Stimulated activated naive CD4-positive, alpha-beta T cell (primary cell): Measurements from ENCODE around the gene IGLL5.
"Not testable (repeated sequence)": the region's sequence is repeated elsewhere in the genome, so short reads cannot be mapped to it uniquely, and the experiment has no call there.

Experiments
- DNase-seq, 6 experiments: peaks; one replicate each; lab custom pipeline; 2025; lab: John Stamatoyannopoulos, UW

Gene IGLL5

DNA sequence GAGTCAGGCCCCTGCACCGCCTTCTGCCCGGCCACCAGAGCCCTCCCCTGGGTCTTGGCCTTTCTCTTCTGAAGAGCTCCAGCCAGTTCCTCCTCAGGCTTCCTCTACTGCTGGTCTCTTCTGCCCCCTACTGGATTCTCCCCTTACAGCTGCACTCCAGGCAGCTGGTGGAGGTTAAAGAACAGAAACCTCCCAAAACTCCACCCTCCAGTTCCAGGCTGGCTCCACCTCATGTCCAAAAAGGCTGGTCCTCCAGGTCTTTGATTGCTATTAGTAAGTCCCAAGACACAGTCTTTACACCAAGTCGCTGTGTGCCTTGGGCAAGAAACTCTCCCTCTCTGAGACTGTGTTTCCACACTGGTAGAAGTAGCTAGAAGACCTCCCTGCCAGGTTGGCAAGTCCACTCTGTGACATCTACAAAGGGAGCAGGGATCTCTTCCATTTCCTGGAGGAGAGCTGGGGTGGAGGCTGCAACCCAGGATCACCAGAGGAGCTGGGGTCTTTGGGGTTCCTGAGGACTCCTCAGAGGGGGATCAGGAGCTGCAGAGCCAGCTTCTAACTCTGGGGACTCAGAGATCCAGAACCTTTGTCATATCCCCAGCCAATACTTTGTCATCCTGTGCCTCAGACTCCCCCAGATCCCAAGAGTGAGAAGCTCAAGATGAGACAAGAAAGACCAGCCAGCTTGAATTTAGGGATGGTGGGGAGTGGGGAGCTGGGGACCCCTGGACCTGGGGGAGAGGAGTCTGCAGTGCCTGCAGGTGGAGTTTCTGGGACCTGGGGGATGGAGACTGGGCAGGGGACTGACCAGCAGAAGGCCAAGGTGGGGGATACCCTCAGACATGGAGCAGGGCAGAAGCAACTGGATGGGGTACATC lies 3.4 kb upstream of the IGLL5 start:
- DNase-seq = peak; percentile 11 to 77 (median 54)

DNA sequence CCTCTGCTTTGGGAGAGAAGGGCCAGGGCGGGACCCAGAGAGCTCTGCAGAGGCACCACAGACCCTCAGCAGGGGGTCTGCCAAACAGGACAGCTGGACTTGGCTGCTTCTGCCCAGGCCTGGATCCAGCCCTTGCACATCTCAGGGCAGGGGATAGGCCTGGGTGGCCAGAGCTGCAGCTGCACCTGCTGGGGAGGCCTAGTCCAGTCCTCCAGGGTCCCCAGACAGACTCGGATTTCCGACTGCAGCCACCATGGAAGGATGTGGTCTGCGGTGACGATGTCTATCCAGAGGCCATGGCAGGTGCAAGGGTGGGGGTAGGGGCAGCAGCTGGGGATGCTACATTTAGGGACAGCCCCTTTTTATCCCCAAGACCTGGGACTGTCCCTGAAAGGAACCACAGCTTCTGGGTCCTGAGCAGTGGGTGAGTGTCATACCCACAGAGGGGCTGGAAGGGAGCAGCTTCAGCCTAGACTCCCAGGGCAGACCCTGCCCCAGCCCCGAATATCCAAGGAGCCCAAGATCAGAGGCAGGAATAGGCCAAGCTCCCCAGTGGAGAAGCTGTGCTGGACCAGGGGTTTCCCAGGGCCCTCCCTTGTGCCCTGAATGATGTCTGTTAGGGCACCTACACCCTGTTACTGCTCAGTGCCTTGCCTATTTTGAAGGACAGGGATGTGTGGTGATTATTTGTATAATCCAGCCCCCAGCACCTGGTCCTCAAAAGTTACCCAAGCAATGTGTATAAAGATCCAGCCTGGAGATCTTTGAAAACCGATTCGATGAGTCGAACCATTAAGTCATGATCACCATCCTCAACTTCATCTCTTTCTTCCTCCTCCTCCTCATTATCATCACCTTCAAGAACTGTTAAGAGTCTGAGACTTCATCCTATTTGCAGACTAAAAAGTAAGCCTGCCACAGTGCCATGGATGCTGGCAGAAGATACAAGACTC lies 2.5 kb upstream of the IGLL5 start:
- no peak for DNase-seq

DNA sequence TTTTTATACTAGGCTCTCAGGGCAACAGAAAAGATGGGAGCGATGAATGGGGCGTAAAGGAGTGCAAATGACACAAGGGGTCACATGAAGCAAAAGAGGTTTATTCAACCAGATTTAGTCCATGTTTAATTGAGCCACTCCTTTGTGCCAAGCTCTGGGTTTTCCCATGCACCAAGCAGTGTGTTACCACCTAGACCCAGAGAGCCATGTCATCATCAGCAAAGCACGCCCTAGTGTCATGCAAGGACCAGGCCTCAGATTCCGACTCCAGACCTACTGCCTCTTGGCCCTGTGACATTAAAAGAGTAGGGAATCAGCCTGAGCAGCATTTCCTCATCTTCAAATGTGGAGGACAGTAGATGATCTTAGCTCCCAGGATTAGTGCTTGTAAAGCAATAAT lies 1.1 kb upstream of the IGLL5 start:
- no peak for DNase-seq

DNA sequence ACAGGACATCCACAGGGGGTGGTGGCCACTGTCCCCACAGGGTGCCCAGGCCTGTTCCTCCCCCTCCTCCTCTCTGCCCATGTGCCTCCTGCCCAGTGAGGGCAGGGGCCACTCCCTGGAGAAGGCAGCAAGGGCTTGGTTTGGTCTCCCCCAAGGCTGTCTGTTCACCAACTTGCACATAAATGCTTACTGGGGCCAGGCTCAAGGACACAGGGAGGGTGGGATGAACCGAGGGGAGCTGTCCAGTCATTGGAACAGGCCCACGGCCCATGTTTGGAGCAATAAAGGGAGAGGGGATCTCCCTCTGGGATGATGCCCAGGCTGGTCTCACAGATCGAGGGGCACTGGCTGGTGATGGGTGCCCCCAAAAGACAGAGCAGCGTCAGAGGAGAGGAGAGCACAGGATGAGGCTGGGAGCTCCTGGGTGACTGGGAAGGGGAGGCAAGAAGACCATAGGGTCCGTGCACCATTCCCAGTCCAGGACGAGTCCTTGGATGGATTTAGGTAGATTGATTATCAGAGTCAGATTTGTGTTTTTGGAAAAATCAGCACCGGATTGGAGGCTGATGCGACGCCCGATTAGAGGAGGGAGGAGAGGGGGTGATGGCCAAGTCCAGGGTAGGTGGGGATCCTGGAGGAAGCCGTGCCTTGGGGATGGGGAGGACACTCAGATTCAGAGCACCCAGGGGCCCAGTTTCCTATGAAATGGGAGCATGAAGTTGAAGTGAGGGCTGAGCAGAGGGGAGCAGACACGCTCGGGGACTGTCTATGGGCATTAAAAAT lies 1.1 kb downstream of the IGLL5 start:
- DNase-seq = no peak

DNA sequence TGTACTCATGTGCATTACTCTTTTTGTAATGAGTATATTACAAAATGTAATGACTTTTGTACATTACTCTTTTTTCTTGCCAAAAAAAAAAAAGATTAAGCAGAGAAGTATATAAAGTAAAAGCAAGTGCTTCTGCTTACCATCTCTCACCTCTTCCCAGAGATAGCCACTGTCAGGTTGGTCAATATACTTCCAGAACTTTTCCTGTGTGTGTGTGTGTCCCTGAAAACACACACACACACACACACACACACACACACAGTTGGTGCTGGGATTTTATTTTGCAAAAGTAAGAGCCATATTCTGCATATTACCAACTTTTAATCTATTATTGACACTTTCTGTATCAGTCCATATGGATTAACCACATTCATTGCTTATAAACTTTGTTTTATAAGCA lies 2.5 kb downstream of the IGLL5 start:
- DNase-seq = no peak

DNA sequence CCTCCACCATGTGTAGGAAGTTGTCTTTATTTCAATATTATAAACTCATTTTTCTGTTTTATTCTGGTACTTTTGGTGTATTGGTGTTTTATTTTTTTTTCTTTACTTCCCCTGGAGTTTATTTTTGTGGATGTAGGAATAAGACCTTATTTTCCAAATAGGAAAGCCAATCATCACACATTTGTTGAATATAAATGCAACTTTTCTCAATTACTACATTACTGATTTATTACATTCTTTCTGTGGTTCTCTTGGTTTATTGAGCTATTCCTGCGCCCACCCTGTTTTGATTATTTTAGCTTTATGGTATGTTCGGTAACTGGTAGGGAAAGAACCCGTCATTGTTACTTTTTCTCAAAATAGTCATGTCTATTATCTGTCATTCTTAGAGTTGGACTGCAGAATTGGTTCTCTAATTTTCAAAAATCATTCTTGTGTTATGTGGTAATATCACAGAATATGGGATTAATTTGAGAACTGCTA lies 3.6 kb downstream of the IGLL5 start:
- no peak for DNase-seq

DNA sequence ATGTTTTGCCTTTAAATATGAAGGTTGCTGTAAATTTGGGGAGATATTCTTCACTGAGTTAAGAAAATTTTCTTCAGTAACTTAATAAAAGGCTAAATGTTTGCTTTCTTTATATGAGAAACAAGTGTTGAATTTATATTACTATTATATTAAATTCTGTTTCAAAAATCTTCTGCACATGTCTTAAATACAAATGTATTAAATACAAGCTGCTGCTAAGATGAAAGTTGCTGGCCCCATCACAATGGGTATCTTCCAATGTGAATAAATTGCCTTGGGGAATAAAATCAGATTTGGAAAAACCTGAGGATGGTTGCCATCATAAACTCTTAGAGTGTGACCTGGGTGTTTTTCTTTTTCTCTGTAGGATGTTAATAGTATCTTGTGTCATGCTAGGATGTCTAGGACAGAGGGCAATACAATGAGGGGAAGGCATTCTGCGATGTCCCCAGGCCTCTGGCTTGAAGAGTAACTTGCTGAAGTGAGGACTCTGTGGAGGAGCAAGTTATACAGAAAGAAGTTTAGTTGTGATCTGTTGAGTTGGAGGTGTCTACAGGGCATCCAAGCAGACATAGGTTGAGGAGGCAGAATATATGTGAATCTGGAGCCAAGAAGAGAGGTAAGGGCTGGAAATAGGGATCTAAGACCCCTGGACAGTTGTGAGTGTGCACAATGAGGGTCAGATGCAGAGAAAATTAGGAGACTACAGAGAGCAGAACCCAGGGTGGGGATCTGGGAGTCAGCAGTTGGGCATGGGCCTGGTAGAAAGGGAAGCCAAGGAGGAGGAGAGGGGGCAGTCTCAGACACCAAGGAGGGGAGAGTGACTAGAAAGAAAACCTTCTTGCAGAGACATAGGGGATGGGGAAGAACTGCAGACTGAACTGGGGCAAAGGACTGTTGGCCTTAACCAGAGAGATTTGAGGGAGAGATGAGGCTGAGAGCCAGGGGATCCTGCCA lies 4.8 kb downstream of the IGLL5 start:
- no peak for DNase-seq

DNA sequence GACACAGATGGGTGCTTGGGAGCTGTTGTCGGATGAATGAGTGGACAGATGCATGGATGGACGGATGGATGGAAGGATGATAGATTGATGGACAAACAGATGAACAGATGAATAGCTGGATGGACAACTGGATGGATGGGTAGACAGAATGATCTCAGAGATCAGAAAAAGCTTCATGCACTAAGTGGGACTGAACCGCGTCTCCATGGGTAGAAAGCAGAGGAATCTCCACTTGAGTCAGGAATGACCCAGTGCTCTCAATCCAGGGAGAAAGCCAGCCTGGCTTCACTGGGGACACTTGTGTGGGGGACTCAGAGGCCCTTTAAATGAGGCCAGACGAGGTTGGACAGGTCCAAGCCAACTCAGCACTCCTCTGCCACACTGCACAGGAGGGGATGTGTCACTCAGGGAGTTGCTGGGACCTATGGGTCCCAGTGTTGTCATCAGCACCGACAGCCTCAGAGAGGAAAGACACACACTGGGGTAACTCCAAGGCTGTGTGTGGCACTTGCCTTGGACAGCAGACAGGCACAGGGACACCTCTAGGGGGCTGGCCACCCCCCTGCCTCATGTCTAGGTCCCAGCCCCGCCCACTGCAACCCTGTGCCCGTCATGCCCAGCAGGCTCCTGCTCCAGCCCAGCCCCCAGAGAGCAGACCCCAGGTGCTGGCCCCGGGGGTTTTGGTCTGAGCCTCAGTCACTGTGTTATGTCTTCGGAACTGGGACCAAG lies 5.6 kb downstream of the IGLL5 start:
- DNase-seq = no peak

DNA sequence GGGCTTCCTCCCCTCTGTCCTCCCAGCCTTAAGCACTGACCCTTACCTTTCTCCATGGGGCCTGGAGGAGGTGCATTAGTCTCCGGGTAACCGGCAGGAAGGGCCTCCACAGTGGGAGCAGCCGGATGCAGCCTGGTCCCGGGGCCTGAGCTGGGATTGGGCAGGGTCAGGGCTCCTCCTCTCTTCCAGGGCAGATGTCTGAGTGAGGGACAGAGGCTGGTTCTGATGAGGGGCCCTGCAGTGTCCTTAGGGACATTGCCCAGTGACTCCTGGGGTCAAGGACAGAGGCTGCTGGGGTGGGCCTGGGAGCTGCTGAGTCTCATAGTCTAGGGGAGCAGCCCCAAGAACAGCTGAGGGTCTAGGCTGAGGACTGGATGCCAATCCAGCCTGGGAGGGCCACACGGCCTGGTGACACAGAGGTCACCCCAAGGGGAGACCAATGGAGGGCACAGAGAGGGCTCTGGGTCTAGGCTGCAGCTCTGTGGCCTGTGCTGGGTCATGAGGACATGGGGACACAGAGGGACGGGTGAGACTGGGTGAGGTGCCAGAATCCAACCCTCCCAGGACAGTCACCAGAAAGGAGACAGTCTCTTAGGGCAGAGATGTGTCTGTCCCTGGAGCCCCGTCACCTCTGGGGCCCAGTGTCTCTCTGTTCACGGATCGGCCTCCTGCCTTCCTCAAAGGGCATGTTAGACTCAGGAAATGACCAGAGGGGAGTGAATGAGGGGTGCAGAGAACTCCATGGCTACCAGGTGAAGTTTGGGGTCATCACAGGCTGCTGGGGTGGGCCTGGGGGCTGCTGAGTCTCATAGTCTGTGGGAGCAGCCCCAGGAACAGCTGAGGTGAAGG lies 6.5 kb downstream of the IGLL5 start:
- DNase-seq = no peak

DNA sequence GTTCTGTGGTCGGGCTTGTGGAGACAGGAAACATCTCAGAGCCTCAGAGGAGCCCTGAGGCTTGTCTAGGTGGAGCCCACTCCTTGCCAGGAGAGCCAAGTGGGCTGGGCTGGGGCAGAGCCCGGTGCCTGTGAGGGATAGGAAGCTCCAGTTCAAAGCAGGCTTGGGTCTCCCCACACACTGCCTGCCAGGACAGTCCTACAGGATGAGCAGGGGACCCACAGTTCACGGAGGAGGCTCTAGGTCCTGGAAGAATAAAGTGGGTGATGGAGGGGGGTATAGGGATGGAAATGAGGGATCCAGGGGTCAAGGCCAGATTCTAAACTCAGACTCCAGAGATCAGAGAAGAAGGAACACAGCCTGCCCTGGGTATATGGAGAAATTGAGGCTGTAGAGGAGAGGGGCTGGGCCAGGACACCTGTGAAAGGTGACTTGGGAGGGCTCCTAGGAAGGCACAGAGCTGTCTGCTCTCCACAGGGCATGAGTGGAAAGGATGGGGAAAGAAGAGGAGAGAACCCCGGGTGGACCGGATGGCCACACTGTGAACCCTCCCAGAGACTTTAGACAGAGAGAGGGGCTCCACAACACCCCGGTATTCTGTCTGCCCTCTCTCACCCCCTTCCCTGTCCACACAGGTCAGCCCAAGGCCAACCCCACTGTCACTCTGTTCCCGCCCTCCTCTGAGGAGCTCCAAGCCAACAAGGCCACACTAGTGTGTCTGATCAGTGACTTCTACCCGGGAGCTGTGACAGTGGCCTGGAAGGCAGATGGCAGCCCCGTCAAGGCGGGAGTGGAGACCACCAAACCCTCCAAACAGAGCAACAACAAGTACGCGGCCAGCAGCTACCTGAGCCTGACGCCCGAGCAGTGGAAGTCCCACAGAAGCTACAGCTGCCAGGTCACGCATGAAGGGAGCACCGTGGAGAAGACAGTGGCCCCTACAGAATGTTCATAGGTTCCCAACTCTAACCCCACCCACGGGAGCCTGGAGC lies 7.4 kb downstream of the IGLL5 start:
- peak in 1 of 6 experiments; percentile 52 for DNase-seq

DNA sequence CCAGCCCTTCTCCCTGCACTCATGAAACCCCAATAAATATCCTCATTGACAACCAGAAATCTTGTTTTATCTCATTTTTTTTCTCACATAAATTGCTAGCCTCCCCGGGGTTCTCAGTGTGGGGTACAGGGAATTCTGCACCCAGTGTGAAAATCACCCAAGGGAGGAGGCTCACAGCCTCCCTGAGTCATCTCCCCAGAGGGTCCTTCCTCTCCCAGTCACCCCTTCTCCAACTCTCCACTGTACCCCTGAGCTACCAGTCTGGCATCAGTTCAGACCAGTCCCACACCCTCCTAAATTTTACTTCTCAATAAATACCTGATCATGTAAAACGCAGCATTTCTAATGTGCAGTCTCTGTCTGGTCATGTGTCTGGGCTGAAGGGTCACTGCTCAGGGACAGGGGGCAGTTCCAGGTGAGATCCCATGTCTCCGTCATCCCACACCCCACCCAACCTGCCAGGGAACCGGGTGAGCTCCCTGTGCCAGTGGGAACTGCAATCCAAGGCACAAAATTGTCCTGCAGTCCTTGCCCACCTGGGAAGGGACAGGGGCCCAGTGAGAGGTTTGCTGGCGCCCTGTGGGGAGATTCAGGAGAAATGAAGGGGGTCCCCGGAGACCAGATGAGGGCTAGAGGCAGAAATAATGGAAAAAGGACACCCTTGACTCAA lies 8.3 kb downstream of the IGLL5 start:
- no peak for DNase-seq

DNA sequence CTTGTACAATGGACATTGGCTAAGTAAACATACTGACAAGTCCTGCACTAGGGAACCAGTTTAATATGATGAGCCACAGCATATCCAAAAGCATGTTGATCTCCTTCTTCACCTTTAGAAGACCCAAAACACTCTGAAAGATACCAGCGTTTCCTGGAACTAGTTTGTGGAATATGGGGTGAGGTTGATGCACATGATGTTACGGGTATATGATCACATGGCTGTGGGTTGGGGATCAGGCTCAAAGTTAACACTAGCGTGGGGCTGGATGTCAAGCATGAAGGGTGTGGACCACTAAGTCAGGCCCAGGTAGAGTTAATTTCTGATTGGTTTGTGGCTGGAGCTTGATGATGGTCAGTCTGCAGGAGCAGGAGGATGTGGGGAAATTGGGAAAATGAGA lies 9.0 kb downstream of the IGLL5 start:
- no peak for DNase-seq

DNA sequence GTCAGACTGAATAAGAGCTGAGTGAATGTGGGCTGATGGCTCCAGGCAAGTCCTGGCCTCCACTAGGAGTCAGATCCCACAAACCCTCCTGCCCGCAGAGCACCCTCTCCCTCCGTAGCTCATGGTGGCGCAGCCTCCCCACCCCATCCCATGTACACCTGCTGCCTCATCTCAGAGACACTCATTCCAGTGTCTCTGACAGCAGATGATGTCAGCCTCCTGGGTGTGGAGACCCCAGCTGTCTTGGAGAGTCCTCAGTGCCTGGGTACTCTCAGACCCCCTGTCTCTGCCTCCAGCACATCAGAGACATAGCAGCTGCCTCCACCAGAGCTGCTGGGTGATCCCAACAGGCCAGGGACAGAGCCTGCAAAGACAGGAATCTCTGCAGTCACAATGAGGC lies 9.5 kb downstream of the IGLL5 start:
- no peak for DNase-seq

DNA sequence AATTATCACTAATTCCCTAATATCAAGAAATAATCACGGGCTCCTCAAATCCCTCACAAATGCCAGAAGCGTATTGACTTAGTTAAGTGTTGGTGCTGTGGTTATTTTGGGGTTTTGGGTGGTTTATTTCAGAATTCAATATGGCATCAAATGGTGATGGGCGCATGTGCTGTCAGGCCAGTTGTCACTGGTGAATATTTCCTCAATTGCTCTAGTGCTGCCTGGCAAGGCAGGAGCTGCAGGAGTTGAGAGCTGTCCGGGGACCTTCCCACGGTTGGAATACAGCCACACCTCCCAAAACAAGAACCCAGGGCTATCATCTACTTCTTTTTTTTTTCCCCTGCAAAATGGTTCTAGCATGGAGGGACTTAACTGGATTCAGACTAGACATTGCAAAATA lies 10.3 kb downstream of the IGLL5 start:
- no peak for DNase-seq

DNA sequence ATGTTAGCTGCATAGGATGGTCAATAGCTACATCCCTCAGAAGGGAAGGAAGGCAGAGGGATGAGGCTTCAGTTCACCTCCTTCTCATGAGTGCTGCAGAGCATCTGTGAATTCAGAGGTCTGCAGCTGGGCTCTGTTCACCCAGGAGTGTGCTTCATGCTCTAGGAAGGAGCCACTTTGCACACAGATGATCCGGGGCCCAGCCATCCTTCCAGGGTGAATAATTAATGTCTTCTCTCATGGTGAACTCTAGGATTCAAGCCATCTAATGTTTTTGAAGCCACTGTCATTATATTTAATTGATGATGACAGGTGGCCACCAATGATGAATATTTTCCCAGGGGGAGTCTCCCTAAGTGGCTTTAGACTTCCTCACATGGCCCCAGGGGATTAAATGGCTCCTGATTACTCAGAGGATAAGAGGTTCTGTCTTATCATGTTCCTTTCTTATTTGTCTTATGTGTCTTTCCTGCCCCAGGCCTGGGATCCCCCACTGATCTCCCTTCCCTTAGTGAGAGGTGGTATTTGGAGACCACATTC lies 10.9 kb downstream of the IGLL5 start:
- DNase-seq = not testable (repeated sequence)

DNA sequence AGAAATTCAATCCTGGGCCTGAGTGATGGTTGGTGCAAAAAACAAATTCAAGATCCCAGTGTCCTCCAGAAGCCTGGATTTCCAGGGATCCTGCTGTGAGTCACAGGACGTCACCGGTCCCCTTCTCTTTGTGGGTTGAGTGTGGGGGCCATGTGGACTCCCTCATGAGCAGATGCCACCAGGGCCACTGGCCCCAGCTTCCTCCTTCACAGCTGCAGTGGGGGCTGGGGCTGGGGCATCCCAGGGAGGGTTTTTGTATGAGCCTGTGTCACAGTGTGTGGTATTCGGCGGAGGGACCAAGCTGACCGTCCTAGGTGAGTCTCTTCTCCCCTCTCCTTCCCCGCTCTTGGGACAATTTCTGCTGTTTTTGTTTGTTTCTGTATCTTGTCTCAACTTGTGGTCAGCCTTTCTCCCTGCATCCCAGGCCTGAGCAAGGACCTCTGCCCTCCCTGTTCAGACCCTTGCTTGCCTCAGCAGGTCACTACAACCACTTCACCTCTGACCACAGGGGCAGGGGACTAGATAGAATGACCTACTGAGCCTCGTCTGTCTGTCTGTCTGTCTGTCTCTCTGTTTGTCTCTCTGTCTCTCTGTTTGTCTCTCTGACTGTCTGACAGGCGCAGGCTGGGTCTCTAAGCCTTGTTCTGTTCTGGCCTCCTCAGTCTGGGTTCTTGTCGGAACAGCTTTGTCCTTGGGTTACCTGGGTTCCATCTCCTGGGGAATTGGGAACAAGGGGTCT lies 11.9 kb downstream of the IGLL5 start:
- not testable (repeated sequence) for DNase-seq
